IMR-90 (cell line): ENCODE results near the gene IPO13.

Experiments used
- BHLHE40 ChIP-seq: fragments of 150-350 bp; IDR thresholded peaks from 2 replicates; pipeline ENCODE4 v1.6.1; 2016; ENCODE audit warnings: mild to moderate bottlenecking, low read depth, low read length
- CEBPB ChIP-seq: IDR thresholded peaks from 2 replicates; pipeline ENCODE4 v1.6.1; 2012; ENCODE audit warnings: low read depth, low read length, improper control_type of control experiment
- CHD1 ChIP-seq: IDR thresholded peaks from 2 replicates; pipeline ENCODE4 v1.6.1; 2012; ENCODE audit warnings: low read depth, low read length, improper control_type of control experiment
- MXI1 ChIP-seq: IDR thresholded peaks from 2 replicates; pipeline ENCODE4 v1.6.1; 2012; ENCODE audit warnings: low read depth, mild to moderate bottlenecking, low read length, moderate library complexity, borderline replicate concordance
- NFE2L2 ChIP-seq: fragments of 150-350 bp; IDR thresholded peaks from 2 replicates; pipeline ENCODE4 v1.6.1; 2016; ENCODE audit warnings: low read depth, mild to moderate bottlenecking, low read length
- POLR2A ChIP-seq: IDR thresholded peaks from 2 replicates; pipeline ENCODE4 v1.6.1; 2012; ENCODE audit warnings: mild to moderate bottlenecking, low read depth, low read length
- RAD21 ChIP-seq: IDR thresholded peaks from 2 replicates; pipeline ENCODE4 v1.6.1; 2012; ENCODE audit warnings: low read length, improper control_type of control experiment
- RCOR1 ChIP-seq: IDR thresholded peaks from 2 replicates; pipeline ENCODE4 v1.6.1; 2012; ENCODE audit warnings: mild to moderate bottlenecking, low read length, improper control_type of control experiment; ENCODE audit not compliant: insufficient replicate concordance
- RFX5 ChIP-seq: IDR thresholded peaks from 2 replicates; pipeline ENCODE4 v1.8.0; 2012; ENCODE audit warnings: low read depth, mild to moderate bottlenecking, low read length, moderate library complexity
- SMC3 ChIP-seq: fragments of 150-350 bp; IDR thresholded peaks from 2 replicates; pipeline ENCODE4 v1.6.1; 2016; ENCODE audit warnings: low read depth, mild to moderate bottlenecking, antibody characterized with exemption, low read length, moderate library complexity
- TF ChIP-seq, protein P1 (sequence below): conservative IDR thresholded peaks from 2 replicates; pipeline ENCODE4 v1.5.1; 2012; ENCODE audit warnings: mild to moderate bottlenecking, low read depth, low read length, improper control_type of control experiment
- TF ChIP-seq, protein P2 (sequence below): fragments of 150-350 bp; IDR thresholded peaks from 2 replicates; pipeline ENCODE4 v1.6.1; 2016; ENCODE audit warnings: low read depth, mild to moderate bottlenecking, low read length, moderate library complexity, borderline replicate concordance
- TF ChIP-seq, protein P3 (sequence below): fragments of 150-350 bp; IDR thresholded peaks from 2 replicates; pipeline ENCODE4 v1.6.1; 2017; ENCODE audit warnings: mild to moderate bottlenecking, antibody characterized with exemption, low read length, low read depth

DNA sequence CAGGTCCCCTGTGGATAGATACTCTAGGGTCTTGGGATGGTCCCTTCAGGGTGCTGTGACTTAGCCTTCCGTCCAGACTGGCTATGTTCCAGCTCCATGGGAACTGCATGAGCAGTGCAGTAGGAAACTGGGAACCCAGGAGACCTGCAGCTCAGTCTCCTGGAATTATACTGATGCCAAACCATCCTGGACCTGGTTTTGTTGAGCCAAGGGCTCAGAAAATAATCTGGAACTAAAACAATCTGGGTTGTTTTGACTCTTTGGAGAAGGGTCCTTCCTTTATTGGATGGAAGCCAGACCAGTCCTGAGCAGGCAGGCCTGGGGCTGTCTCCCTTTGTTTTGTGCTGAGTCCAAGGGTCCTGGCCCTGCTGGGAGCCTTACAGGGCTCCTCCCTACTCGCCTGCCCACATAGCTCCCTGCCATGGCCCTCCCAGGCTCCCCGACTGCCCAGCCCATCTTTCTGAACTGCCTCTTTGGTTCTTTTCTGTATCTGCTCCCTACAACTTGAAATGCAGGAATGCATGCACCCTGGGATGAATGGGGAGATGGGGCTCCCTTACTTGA, 1.2 kb downstream of the IPO13 start:
- TF ChIP-seq, protein P1, sequence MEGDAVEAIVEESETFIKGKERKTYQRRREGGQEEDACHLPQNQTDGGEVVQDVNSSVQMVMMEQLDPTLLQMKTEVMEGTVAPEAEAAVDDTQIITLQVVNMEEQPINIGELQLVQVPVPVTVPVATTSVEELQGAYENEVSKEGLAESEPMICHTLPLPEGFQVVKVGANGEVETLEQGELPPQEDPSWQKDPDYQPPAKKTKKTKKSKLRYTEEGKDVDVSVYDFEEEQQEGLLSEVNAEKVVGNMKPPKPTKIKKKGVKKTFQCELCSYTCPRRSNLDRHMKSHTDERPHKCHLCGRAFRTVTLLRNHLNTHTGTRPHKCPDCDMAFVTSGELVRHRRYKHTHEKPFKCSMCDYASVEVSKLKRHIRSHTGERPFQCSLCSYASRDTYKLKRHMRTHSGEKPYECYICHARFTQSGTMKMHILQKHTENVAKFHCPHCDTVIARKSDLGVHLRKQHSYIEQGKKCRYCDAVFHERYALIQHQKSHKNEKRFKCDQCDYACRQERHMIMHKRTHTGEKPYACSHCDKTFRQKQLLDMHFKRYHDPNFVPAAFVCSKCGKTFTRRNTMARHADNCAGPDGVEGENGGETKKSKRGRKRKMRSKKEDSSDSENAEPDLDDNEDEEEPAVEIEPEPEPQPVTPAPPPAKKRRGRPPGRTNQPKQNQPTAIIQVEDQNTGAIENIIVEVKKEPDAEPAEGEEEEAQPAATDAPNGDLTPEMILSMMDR = no peak
- TF ChIP-seq POLR2A (no peak), RFX5 (no peak), RAD21 (no peak), SMC3 (no peak), CHD1 (no peak), BHLHE40 (no peak), CEBPB (no peak), RCOR1 (no peak), MXI1 (no peak), NFE2L2 (no peak)
- TF ChIP-seq, protein P2, sequence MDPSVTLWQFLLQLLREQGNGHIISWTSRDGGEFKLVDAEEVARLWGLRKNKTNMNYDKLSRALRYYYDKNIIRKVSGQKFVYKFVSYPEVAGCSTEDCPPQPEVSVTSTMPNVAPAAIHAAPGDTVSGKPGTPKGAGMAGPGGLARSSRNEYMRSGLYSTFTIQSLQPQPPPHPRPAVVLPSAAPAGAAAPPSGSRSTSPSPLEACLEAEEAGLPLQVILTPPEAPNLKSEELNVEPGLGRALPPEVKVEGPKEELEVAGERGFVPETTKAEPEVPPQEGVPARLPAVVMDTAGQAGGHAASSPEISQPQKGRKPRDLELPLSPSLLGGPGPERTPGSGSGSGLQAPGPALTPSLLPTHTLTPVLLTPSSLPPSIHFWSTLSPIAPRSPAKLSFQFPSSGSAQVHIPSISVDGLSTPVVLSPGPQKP = no peak
- TF ChIP-seq, protein P3, sequence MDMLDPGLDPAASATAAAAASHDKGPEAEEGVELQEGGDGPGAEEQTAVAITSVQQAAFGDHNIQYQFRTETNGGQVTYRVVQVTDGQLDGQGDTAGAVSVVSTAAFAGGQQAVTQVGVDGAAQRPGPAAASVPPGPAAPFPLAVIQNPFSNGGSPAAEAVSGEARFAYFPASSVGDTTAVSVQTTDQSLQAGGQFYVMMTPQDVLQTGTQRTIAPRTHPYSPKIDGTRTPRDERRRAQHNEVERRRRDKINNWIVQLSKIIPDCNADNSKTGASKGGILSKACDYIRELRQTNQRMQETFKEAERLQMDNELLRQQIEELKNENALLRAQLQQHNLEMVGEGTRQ = no peak
